GM21529 (cell line): ENCODE results near the gene B3GALNT1.

ENCODE experiments used
- ATAC-seq: cut with Tn5 transposase; IDR thresholded peaks from one replicate; pipeline ENCODE4 v1.9.1; 2021; ENCODE audit not compliant: unreplicated experiment

The B3GALNT1 gene, protein sequence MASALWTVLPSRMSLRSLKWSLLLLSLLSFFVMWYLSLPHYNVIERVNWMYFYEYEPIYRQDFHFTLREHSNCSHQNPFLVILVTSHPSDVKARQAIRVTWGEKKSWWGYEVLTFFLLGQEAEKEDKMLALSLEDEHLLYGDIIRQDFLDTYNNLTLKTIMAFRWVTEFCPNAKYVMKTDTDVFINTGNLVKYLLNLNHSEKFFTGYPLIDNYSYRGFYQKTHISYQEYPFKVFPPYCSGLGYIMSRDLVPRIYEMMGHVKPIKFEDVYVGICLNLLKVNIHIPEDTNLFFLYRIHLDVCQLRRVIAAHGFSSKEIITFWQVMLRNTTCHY

GRCh38 chr3:161104561-161105551, at the start of gene B3GALNT1:
TSS of gene B3GALNT1 (minus strand) at chr3:161105349. CDS start at chr3:161086754, 18,595 bp downstream.
- peak; percentile 63 for ATAC-seq

GRCh38 chr3:161153480-161153879, 48.3 kb upstream of the B3GALNT1 start:
- no peak for ATAC-seq

GRCh38 chr3:161150001-161150525, 44.9 kb upstream of the B3GALNT1 start:
- no peak for ATAC-seq

DNA sequence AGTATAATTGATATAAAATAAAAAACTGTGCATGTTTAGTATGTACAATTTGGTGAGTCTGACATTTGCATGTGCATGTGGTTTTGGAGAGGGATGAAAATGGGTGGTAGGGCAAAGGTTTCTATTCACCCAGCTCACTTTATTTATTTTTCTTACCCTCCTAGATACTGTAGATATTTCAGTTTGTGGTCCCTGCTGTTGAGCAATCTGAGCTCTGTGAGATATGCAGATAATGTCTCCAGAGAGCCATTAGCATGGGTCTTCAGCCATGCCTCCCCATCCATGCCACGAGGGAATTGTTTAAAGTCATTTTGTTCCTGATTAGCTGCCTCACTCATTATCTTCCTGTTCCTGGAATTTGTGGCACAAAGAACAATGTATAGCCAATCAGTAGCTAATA, 44.4 kb upstream of the B3GALNT1 start:
- no peak for ATAC-seq

- no peak for ATAC-seq
These were observed 43.8 kb upstream of the B3GALNT1 start for GRCh38 chr3:161148832-161149475.

DNA sequence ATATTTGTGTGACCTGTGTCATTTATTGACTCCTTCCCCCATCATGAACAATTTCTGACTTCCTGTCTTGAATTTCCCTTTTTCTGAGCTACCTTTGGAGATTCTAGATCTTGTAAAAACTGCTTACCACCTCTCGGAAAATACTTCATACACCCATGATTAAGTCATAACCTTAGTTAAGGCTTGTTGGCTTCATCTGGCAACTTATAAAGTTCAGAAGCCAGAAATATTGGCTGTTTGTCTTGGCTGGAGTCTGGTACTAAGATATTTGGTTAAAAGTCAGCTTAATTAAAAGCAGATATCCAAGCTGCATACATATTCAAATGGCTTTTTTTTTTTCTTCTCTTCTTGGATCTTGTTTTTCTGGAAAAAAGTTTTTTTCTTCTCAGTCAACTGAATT, 37.3 kb upstream of the B3GALNT1 start:
- no peak for ATAC-seq

DNA sequence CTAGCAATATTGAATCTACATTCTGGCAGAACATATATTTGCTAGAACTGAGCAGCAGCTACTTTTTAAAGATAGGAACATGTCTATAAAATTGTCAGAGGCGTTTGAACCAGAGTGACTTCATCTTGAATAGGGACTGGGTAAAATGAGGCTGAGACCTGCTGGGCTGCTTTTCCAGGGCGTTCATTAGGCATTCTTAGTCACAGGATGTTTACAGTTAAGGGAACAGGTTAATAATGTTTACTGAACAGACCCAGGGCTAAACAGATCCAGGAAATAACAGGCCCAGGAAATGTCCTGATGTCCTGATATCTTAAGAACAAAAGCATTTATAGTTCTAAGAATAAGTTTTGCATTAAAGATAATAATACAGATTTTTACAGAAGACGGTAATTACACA, 34.5 kb upstream of the B3GALNT1 start:
- ATAC-seq, result no peak

DNA sequence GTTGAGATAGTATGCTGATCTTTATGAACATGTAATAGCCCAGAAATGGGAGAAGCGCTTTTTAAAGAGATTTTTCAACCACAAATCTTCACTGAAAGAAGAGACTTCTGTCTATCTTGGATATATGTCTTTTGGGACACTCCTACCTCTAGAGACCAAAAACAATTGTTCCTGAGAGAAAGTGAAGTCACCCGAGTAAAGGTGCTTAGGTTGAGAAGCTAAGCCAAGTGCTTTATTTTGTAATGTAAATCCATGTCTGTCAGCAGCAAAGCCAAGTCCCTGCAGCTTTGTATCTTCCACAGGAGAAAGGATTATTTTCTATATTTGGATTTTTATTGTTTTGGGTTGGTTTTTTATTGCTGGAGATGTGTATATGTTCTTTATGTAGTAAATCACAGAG, 32.1 kb upstream of the B3GALNT1 start:
- no peak for ATAC-seq

DNA sequence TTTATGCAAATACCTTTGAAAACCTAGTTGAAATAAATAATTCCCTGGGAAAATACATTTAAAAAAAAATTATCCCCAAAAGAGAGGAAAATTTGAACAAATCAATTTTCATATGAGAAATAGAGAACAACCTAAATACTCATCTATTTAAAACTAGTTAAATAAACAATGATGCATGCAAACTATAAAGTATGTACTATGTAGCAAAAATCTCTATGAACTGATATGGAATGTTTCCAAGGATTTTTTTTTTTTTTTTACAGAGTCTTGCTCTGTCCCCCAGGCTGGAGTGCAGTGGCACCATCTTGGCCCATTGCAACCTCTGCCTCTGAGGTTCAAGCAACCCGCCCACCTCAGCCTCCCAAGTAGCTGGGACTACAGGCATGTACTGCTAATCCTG, 27.2 kb upstream of the B3GALNT1 start:
- no peak for ATAC-seq

DNA sequence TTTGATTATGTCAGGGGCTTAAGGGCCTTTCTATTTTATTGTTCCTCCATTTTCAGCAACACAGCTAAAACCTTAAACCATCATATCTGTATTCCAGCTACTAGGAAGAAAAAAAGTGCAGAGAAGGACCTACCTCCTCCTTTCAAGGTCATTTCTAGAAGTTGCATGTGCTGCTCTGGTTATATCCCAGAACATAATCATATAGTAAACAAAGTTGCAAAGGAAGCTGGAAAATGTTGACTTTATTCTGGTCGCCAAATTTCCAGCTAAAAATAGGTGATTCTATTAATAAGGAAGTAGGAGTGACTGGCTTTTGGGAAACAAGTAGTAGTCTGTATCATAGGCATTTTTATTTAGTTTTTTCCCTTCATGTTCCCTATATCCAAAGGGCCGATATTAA, 21.3 kb upstream of the B3GALNT1 start:
- no peak for ATAC-seq

GRCh38 chr3:161117646-161118045, 12.5 kb upstream of the B3GALNT1 start:
- ATAC-seq, result no peak

- no peak for ATAC-seq
These were observed 3.7 kb upstream of the B3GALNT1 start for GRCh38 chr3:161108840-161109239.

- ATAC-seq, result no peak
These were observed 2.2 kb upstream of the B3GALNT1 start for GRCh38 chr3:161107311-161107710.

DNA sequence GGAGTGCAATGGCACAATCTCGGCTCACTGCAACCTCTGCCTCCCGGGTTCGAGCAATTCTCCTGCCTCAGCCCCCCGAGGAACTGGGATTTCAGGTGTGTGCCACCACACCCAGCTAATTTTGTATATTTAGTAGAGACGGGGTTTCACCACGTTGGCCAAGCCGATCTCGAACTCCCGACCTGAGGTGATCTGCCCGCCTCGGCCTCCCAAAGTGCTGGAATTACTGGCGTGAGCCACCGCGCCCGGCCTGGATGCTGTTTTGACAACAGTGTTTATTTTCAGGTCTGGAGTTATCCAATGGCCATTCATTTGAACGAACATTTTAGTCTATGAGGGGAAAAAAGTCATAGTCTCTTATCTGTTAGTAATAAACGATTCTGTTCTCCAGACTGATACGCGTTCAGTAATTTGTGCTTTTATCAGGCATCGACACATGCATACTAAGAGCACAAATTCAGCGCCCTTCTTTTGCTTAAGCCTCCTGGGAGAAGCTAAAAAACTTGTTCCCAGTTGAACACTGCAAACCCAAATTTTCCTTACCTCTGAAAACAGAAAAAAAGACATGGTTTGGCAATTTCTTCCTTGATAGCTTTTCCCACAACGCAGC, 1.3 kb downstream of the B3GALNT1 start:
- no peak for ATAC-seq

- no peak for ATAC-seq
These were observed 3.5 kb downstream of the B3GALNT1 start for GRCh38 chr3:161101609-161102008.

- no peak for ATAC-seq
These were observed 4.2 kb downstream of the B3GALNT1 start for GRCh38 chr3:161100994-161101393.

- ATAC-seq, result no peak
These were observed 8.3 kb downstream of the B3GALNT1 start for GRCh38 chr3:161096771-161097367.

DNA sequence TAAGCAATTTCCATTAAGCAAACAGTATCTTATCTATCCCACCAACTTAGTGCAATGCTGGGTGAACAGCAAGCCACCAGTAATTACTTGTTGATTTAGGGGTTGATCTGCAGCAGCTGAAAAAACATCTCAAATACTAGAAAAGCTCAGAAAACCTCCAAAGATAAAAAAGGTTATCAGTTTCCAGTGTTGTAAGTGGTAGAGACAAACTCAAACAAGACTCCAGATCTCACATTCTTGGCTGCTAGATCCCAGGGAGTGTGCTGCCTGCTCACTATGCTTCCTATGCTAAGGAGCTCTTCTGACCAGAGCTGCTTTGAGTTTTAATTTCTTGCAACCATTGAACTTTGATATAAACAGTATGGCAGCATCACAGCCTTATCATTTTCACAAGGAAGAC, 11.3 kb downstream of the B3GALNT1 start:
- no peak for ATAC-seq

DNA sequence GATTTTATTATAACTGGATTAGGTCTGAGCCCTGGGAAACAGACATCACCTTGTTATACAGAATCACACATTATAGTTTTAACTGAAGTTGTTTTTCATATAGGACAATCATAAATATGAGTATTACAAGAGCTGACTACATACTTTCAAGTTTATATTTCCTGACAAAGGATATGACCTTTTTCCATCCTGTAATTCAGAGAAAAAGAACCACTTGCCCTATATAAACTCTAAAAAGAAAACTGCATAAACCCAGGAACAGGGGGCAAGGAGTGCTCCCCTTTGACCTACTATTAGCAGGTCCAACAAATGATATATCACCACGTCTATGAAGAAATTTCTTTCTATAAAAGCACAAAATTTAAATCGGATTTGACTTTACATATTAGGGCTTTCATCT, 20.9 kb downstream of the B3GALNT1 start:
- ATAC-seq, result no peak

DNA sequence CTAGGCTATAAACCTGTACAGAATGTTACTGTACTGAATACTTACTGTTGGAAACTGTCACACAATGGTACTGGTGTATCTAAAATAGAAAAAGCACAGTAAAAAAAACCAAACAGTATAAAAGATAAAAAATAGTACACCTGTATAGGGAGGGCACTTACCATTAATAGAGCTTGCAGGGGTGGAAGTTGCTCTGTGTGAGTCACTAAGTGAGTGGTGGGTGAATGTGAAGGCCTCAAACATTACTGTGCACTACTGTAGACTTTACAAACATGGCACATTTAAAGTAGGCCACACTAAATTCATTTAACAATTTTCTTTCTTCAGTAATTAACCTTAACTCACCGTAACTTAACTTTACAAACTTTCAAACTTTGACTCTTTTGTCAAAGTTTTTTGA, 22.0 kb downstream of the B3GALNT1 start:
- ATAC-seq, result no peak
